NCI-H2029 treated with DMSO at 0.1 percent for 48 hours (cell line): Measurements from ENCODE around the gene SPINT2.

Experiments
- DNase-seq: peaks from one replicate; lab custom pipeline; 2025; lab: John Stamatoyannopoulos, UW

The SPINT2 gene

GRCh38 chr19:38294090-38294489 lies 29.7 kb downstream of the SPINT2 start:
- DNase-seq: no peak

- no peak for DNase-seq
These were observed 34.7 kb downstream of the SPINT2 start for GRCh38 chr19:38298821-38299680.

- DNase-seq: no peak
These were observed 39.4 kb downstream of the SPINT2 start, which contains the start of gene C19orf33 for GRCh38 chr19:38303517-38304351. C19orf33 (plus strand) TSS chr19:38304251; CDS start chr19:38304262, 11 bp downstream.

- DNase-seq: no peak
These were observed 40.0 kb downstream of the SPINT2 start for GRCh38 chr19:38304352-38304865.

- DNase-seq: peak; percentile 31
These were observed 40.6 kb downstream of the SPINT2 start for GRCh38 chr19:38304866-38305429.

- no peak for DNase-seq
These were observed 41.9 kb downstream of the SPINT2 start for GRCh38 chr19:38306236-38306635.

GRCh38 chr19:38307076-38307475 lies 42.7 kb downstream of the SPINT2 start:
- no peak for DNase-seq

- DNase-seq: no peak
These were observed 43.2 kb downstream of the SPINT2 start for GRCh38 chr19:38307597-38307996.

- no peak for DNase-seq
These were observed 43.8 kb downstream of the SPINT2 start for GRCh38 chr19:38308006-38308766.

- DNase-seq: no peak
These were observed 44.7 kb downstream of the SPINT2 start for GRCh38 chr19:38308926-38309614.

GRCh38 chr19:38309615-38310278 lies 45.4 kb downstream of the SPINT2 start:
- no peak for DNase-seq

GRCh38 chr19:38310279-38310670 lies 45.9 kb downstream of the SPINT2 start:
- no peak for DNase-seq

- no peak for DNase-seq
These were observed 46.6 kb downstream of the SPINT2 start for GRCh38 chr19:38310986-38311385.

GRCh38 chr19:38315657-38316476 lies 51.5 kb downstream of the SPINT2 start, which contains the start of gene YIF1B:
YIF1B (minus strand) TSS chr19:38315947; CDS start chr19:38315917, 30 bp downstream.
- DNase-seq: peak; percentile 93

- no peak for DNase-seq
These were observed 52.2 kb downstream of the SPINT2 start for GRCh38 chr19:38316477-38317067.

- no peak for DNase-seq
These were observed 52.8 kb downstream of the SPINT2 start for GRCh38 chr19:38317104-38317612.

- DNase-seq: no peak
These were observed 54.3 kb downstream of the SPINT2 start for GRCh38 chr19:38318660-38319059.

GRCh38 chr19:38319421-38320258 lies 55.3 kb downstream of the SPINT2 start, which contains the start of gene KCNK6:
KCNK6 (plus strand) TSS chr19:38319845; CDS start chr19:38319951, 106 bp downstream.
- no peak for DNase-seq
